Pulmonary artery endothelial cell (primary cell): ENCODE data around the gene DOK7. TPM values are rescaled to one million over a fixed set of nuclear protein-coding genes. Genes with fewer than 3 reads are reported as not detected.

Source experiments
- DNase-seq: peaks from one replicate; pipeline ENCODE4 v3.0.0-alpha.2; 2011; ENCODE audit warnings: low read depth, low spot score
- total RNA-seq: library from RNA; depleted of rRNA; stranded (reverse); fragments of >200 nt; gene quantifications from 2 replicates; pipeline ENCODE4 v1.2.3, GENCODE V29; 2014

DOK7 gene
- total RNA-seq, 1 donor from 2014 or later: 0.20 TPM

DNA sequence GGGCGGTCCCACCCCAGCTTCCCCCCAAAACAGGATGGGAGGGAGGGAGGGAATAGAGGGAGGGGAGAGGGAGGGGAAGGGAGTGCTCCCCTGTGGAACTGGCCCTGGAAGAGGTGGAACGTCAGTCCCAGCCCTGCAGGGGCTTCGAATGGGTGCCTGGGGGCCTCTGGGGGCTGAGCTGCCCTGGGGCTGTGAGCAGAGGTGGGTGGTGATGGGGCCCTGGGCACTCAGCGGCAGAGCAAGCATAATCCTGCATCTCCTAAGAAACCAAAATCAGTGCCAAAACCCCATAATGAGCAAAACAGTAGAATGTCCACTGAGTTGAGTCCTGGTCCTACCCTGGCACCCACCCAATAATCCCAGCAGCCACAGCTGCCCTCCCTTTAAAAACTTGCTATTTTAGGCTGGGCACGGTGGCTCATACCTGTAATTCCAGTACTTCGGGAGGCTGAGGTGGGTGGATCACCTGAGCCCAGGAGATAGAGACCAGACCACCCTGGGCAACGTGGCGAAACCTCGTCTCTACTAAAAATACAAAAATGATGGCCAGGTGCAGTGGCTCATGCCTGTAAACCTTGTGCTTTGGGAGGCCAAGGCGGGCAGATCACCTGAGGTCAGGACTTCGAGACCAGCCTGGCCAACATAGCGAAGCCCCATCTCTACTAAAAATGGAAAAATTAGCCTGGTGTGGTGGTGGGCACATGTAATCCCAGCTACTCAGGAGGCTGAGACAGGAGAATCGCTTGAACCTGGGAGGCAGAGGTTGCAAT, 11.1 kb downstream of the DOK7 start:
- no peak for DNase-seq

DNA sequence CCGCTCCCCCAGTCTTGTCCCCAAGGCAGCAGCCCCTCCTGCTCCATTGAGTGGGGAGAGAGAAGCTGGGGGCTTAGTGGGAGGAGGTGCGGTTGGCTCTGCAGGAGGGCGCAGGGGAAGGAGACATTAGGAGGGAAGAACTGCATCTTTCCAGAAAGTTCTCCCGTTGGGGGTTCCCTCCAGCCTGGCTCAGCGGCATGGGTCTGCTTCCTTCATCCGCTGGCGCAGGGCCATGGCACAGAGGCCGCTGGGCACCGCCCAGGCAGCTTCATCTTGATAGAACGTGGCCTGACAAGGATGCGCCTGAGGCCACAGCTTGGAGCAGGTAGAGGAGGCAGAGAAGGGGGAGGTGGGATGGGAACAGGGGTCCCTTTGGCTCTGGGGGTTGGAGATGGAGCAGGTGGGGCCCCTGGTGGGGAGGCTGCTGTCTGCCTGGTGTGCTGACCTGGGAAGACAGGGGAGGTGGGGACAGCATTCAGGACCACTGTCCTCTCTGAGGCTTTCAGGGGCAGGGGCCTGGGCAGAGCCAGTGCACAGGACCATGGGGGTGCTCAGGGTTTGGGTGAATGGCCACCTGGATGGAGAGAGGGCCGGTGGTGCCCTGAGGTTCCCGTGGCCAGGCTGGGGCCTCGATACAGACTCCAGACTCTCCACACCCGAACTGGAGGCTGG, 12.1 kb downstream of the DOK7 start:
- DNase-seq: no peak

DNA sequence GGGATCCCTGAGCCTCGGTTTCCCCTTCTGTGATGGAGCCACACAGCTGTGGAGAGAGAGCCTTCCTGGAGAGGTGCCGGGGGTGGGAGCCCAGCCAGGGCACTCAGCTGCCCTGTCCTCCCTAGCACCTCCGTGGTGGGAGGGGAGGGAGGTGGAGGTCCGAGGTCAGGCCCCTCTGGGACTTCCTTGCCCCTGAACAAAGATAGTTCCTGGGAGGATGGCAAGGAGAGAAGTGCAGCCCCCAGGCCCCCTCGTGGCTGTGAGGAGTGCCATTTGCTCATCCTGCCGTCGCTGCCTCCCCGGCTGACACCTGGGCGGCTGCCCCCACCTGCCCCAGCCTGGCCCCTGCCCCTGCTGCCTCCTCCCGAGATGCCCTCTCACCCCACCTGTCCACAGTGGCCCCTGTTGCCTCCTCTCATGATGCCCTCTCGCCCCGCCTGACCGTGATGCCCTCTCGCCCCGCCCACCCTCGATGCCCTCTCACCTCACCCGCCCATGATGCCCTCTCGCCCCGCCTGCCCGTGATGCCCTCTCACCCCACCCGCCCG, 12.7 kb downstream of the DOK7 start:
- no peak for DNase-seq

DNA sequence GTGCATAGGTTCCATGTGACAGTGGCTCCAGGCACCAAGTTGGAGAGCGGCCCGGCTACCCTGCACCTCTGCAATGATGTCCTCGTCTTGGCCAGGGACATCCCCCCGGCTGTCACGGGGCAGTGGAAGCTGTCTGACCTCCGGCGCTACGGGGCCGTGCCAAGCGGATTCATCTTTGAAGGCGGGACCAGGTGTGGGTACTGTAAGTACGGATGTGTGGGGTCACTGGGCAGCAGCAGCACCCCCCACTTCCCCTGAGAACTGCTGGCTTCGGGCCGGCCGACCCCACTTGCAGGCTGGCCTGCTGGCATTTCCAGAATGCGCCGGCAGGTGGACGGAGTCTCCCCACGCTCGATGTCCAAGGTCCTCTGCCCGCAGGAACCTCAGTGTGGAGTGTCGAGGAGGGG, 13.2 kb downstream of the DOK7 start:
- DNase-seq: no peak

DNA sequence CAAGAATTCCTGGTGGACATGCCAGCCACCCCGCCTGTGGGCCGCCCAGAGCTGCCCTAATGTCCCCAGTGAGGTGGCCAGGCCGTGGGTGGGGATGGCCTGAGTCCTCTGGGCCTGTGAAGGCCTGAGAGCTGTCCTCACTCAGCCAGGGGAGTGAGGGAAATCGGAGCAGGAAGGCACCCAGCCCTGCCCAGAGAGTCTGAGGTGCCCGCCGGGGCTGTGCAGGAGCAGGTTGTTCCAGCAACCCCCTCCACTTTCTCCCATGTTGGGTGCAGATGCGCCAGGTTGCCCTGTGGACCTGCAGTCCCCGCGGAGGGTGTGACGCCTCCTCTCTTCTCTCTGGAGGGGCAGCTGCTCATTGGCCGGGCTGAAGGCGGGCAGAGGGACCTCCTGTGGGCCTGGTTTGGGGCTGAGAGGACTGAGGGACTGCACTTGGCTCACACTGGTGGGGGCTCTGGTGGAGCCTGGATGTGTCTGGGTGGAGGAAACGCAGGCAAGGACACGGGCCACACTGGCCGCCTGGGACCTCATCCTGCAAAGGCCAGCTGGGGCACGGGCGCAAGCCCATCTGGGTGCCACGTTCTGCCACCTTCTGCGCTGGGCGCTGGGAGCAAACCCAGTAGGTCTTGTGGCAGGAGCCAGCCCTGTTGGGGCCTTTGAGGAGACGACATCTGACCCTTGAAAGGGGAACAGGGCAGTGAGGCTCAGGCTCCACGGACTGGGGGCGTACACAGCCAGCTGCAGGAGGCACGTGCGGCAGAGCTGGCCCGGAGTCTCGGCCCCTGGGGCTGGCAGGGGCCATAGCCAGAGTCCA, 14.0 kb downstream of the DOK7 start:
- no peak for DNase-seq

DNA sequence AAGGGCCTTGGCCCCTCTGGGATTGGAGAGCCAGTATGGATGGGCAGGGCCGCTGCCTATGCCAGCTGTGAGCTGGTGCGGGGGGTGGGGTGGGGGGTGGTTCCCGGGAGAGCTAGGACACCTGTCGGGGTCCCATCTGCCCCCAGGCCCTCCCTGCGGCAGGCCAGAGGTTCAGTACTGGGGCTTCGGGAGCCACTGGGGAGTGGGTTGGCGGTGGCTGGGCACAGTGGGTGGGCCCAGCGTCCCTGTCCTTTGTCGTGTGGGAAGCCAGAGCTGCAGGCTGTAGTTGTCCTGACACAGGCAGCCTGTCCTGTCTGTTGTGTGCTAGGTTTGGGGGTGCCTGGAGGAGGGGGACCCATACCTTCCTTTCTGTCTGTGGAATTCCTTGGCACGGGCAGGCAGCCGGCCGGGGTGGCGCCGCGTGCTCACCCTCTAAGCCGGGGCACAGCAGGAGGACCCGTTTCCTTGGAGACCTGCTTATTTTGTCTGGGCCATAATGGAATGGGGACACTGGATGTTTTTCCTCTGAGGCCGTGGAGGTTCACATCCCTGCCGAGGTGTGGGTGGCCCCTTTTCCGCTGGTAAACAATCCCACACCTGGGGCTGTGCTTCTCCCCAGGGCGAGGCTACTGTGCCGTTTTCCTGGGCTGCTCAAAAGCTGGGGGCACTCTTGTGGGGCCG, 14.8 kb downstream of the DOK7 start:
- no peak for DNase-seq

DNA sequence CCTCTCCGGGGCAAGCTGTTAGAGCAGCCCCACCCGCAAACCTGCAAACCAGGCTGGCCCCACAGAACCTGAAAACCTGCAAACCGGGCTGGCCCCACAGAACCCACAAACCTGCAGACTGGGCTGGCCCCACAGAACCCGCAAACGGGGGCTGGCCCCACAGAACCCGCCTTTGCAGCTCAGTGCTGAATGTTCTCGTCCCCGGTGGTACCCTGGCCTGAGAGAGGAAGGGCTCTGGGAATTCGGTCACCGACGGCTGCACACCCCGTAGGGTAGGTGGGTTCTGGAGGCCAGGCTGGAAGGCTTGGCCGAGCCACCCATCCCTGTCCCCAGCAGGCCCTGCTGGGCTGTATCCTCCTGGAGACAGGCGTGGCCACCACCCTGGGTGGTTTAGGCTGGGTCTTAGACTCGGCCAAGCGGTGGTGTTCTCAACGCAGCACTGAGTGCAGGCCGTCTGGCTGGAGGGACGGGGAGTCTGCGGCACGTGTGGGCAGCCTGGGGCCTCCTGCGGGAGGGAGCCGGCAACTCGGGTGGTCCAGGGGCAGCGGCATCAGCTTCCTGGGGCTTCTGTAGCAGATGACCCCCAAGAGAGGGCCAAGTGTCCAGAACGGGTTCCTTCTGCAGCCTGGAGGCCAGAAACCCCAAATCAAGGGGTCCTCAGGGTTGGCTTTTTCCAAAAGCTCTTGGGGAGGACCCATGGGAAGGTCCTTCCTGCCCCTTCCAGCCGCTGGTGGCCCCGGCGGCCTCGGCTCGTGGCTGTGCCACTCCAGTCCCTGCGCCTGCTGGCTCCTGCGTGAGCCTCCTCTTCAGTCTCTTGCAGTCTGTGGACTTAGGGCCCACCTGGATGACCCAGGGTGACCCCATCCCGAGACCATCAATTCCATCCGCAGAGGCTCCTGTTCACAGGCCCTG, 15.6 kb downstream of the DOK7 start:
- no peak for DNase-seq

DNA sequence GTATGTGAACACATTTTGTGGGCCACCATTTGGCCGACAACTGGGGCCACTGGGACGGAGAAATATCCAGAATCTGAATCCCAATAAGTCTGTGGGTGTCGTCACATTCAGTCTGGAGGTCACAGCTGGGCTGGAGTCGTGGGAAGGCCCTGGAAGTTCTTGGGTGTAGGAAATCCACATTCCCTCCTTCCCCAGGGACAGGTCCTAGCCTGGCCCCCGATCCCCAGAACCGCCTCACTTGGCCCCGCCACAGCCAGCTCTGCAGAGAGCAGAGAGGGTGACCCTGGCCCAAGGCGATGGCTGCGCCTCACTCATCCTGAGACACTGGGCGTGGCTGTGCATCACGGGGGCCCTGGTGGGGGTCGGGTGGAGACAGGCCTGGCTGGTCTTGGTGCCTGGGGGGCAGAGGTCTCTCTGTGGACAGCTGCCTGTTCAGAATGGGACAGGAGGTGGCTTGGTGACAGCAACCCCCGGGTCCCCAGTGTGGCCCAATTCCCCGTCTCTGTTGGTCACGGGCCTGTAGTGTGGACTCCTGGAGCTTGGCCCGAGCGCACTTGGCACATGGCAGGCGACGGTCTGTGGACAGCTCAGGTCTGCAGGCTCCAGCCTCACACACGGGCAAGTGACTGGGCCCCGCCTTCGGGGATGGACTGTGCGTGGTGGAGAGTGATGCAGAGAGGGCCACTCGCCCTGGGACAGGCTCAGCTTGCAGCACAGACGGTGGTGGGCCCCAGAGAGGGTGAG, 16.4 kb downstream of the DOK7 start:
- DNase-seq: no peak

DNA sequence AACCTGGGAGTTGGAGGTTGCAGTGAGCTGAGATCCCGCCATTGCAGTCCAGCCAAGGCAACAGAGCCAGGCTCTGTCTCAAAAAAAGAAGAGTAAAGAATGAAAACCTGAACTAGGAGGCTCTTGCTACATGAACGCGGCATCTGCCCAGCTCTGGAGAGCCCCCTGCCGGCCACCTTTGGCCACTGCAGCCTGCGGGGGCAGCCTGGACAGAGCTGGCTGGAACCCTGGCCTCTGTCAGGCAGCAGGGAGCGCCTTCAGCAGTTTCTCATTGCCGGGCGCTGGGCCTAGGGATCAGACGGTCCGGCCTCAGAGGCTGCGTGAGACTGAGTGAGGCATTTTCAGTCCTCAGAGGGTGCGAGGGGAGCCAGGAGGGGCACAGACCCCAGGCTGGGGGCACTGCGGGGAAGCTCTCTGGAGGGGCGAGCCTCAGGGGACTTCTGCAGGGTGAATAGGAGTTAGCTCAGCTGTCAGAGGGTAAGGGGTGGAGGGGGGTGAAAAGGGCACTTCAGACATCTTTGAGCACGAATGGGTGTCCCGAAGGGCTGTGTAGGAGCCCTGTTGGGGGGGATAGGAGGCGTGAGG, 17.5 kb downstream of the DOK7 start:
- no peak for DNase-seq

DNA sequence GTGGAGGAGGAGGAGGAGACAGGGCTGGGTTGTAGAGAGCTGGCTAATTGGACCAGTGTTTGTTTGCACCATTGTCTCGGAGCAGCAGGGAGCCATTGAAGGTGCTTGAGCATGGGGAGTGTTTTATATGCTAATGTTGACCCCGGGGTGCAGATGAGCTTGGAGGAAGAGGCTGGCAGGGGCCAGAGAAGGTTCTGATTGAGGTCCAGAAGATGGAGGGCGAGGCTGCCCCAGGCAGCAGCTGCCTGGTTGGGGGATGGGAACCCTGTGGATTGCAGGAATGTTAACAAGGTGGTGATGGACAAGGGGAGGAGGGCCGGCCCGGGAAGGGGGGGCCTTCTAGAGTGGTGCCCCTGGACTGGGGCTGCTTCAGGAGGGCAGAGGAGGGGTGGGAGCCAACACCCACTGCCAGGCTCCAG, 18.0 kb downstream of the DOK7 start:
- no peak for DNase-seq

DNA sequence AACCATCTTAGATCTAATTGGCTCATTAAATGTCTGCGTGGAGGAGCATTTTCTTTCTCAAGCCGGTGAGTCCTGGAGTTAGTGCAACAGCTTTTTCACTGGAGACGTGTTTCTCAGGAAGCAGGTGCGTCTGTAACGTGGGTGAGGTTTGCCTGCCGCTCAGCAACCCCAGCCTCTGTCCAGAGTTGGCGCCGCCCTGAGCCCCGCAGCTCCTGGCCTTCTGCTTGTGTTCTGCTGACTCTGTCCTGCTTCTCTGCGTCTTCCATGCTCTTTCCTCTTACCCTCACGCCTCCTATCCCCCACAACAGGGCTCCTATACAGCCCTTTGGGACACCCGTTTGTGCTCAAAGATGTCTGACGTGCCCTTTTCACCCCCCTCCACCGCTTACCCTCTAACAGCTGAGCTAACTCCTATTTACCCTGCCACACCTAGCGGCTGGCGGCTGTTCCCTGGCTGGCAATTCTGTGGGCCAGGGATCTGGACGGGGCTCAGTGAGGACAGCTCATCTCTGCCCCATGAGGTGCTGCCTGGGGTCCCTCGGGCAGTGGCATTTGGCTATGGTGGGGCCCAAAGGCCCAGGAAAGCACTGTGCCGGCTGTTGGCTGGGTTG, 18.8 kb downstream of the DOK7 start:
- DNase-seq: no peak

DNA sequence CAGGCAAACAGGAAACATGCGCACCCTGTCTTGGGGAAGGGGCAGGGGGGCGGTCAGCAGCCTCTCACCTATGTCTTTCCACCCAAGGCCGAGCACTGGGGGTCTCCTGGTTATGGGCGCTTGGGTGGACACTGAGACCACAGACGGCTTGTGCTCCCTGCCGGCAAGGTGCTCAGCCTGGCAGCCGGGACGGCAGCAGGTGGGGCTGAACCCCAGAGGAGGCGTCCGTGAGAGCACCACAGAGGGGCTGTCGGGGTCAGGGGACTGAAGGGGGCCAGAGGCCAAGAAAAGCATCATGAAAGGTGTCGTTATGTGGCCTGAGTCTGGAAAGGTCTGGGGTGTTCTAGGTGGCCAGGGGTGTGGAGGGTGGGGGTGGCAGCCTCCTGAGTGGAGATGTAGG, 19.6 kb downstream of the DOK7 start:
- DNase-seq: no peak

DNA sequence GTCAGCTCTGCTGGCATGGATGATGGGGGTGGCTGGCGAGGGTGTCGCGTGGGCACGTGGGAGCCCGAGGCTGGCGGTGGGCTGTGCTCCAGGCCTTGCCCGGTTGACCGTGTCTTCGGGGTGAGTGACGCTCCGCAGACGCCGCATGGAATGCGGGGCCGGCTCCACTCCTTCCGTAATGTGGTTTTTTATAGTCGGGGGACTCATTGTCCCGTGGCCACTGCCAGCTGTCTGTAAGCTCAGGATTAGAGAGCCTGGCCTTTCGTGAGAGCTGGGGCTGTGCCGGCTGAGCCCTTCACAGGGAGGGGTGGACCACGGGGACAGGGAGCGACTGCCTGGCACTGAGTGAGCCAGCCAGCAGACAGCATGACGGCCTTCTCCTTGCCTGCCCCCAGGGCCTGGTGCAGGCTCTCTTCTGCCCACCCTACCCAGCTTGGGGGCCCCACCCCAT, 20.4 kb downstream of the DOK7 start:
- DNase-seq: no peak

DNA sequence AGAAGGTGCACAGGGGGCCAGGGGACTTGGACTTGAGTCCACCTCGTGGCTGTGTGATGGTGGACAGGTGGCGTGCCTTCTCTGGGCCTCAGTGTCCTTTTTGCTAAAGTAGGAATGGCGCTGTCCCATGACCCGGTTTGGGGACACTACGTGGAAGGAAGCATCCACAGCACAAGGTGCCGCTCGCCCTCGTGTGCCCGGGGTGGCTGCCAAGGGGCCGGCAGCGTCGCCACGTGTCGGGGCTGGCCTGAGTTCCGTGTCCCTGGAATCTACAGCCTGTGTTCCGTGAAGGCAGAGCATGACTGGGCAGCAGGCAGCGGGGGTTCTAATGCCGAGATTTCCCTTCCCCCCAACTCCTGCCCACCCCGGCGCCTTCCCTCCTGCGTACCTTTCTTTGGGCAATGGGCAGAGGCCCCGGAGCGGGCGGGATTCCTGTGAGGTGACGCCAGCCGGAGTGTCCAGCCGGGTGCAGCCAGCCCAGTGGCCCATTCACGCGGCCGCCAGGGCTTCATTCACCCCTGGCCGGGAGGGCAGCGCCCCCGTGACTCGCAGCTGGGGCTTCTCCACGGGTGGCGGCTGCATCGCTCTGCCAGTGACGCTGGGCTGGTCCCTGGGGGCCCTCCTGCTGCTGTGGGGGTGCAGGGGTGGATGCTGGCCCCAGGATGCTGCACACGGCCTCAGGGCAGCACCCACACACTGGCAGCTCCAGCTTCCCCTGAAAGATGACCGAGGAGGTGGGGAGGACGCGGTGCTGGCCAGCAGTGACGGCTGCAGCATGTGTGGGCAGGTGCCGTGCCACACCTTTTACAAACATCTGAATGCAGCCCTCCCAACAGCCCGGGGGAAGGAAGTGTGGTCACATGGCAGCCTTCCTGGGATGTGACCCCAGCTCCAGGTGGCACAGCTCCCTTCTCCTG, 21.2 kb downstream of the DOK7 start:
- no peak for DNase-seq

DNA sequence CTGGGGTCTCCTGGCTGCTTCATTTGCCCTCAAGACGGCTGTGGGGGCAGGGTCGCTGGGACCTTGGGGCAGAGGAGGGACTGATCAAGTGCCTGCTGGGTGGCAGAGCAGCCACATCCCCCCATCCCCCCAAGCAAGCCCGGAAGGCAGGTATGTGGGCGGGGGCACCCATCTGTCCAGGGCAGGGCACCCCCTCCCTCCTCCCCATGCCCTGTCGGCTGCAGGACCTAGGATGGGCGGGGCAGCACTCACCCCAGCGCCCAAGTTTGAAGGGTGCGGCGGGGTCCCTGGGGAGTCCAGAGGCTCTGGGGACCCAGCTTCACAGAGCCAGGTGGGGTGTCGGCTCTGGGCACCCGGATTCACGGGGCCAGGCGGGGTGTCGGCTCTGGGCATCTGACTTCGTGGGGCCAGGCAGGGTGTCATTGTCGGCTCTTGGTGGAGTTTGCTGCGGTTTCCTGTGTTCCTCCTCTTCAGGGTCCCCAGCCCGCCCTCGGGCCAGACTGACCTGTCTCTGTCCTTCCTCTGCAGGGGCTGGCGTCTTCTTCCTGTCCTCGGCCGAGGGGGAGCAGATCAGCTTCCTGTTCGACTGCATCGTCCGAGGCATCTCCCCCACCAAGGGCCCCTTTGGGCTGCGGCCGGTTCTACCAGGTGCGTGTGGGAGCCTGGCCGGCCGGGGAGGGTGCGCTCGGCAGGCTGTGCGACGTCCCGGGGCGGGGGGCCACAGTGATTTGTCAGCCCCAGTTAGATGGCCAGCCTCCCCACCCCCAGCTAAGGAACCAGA, 22.1 kb downstream of the DOK7 start:
- no peak for DNase-seq

DNA sequence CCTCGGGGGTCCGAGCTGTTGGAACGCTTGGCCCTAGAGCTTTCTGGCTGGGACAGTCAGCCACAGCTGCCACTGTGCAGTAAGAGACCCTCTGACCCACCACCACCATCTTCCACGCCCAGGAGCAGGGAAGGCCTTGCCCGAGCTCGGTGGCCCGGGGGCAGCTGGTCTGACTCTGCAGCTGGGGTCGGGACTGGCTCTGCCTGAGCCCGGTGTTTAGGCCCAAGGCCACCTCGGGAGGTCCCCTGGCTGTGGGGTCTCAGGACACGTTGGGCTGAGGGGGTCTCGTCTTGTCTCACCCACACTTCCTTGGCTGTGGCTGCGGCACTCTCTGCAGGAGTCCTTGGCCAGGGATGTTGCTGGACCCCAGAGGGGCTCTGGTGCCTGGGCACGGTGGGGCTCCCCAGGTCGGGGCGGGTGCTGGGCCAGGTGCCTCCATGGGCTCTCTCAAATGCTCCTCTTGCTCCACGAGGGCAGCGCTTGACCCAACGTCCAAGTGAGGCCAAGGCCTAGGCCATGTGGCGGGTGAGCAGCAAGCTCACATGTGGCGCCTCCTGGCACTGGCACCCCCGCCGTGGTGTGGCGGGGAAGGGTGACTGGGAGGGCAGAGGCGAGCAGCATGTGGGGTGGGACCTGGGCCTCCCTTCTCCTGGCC, 22.9 kb downstream of the DOK7 start:
- DNase-seq: no peak
